Breast epithelium (tissue), 3 donors: Measurements from ENCODE around the gene RNASEH1.
"Not testable (repeated sequence)": the region's sequence is repeated elsewhere in the genome, so short reads cannot be mapped to it uniquely, and the experiment has no call there.

ENCODE experiments used
- POLR2A ChIP-seq: fragments of 450-650 bp; IDR thresholded peaks from one replicate; pipeline ENCODE4 v1.6.1; 2016; ENCODE audit warnings: antibody characterized with exemption, mild to moderate bottlenecking, moderate library complexity
- TF ChIP-seq, protein P1 (sequence below), 3 donors: fragments of 450-650 bp; IDR thresholded peaks; one replicate each; pipeline ENCODE4 v1.5.1; 2016 to 2017; ENCODE audit warnings: antibody characterized with exemption in 3 of 3, mild to moderate bottlenecking in 3 of 3, moderate library complexity in 3 of 3

GRCh38 chr2:3496708-3497080 is 61.4 kb downstream of the RNASEH1 start:
- TF ChIP-seq, protein P1, sequence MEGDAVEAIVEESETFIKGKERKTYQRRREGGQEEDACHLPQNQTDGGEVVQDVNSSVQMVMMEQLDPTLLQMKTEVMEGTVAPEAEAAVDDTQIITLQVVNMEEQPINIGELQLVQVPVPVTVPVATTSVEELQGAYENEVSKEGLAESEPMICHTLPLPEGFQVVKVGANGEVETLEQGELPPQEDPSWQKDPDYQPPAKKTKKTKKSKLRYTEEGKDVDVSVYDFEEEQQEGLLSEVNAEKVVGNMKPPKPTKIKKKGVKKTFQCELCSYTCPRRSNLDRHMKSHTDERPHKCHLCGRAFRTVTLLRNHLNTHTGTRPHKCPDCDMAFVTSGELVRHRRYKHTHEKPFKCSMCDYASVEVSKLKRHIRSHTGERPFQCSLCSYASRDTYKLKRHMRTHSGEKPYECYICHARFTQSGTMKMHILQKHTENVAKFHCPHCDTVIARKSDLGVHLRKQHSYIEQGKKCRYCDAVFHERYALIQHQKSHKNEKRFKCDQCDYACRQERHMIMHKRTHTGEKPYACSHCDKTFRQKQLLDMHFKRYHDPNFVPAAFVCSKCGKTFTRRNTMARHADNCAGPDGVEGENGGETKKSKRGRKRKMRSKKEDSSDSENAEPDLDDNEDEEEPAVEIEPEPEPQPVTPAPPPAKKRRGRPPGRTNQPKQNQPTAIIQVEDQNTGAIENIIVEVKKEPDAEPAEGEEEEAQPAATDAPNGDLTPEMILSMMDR (IDR thresholded peaks at IDR 0.05) = not testable (repeated sequence)
- not testable (repeated sequence) for TF ChIP-seq POLR2A
